ENCODE results near the gene SELP.

DNA sequence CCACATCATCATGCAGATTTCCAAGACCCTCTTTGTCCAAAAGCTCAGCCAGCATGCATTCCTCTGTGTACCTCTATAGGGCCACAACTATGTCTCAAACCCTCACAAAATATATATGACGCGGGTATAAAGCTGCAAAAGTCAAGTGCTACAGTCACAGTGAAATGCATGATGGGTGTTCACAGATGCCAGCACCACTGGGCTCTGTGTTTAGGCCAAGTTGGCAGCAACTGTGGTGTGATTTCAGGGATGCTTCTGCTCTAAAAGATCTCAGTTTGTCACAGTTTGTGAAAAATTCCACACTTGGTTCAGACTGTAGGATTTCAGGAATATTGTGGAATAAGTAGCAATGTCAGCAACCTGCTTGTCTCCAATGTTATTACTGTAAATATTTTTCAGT lies 23.9 kb upstream of the SELP start:
- TF ChIP-seq, protein P1, sequence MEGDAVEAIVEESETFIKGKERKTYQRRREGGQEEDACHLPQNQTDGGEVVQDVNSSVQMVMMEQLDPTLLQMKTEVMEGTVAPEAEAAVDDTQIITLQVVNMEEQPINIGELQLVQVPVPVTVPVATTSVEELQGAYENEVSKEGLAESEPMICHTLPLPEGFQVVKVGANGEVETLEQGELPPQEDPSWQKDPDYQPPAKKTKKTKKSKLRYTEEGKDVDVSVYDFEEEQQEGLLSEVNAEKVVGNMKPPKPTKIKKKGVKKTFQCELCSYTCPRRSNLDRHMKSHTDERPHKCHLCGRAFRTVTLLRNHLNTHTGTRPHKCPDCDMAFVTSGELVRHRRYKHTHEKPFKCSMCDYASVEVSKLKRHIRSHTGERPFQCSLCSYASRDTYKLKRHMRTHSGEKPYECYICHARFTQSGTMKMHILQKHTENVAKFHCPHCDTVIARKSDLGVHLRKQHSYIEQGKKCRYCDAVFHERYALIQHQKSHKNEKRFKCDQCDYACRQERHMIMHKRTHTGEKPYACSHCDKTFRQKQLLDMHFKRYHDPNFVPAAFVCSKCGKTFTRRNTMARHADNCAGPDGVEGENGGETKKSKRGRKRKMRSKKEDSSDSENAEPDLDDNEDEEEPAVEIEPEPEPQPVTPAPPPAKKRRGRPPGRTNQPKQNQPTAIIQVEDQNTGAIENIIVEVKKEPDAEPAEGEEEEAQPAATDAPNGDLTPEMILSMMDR (optimal IDR thresholded peaks at IDR 0.05 in 1 of 3, IDR thresholded peaks at IDR 0.05 in 1 of 3, conservative IDR thresholded peaks at IDR 0.05 in 1 of 3; ENCODE audit: extremely low read depth in 1 of 3, insufficient read depth in 2 of 3, low read length in 3 of 3) = no peak
- TF ChIP-seq EZH2 (IDR thresholded peaks at IDR 0.05; ENCODE audit: low read length) = no peak
